NB4 (cell line): Measurements from ENCODE around the gene SCARB1.

Experiments
- CTCF ChIP-seq: IDR thresholded peaks from one replicate; pipeline ENCODE4 v1.5.1; 2012; ENCODE audit warnings: low read depth, low read length
- MAX ChIP-seq: IDR thresholded peaks from 2 replicates; pipeline ENCODE4 v1.6.1; 2011; ENCODE audit warnings: low read depth, low read length
- MYC ChIP-seq: IDR thresholded peaks from 2 replicates; pipeline ENCODE4 v1.6.1; 2011; ENCODE audit warnings: low read depth, low read length
- POLR2A ChIP-seq: IDR thresholded peaks from 2 replicates; pipeline ENCODE4 v1.6.1; 2011; ENCODE audit warnings: mild to moderate bottlenecking; ENCODE audit not compliant: insufficient read length; ENCODE audit errors: extremely low read depth

GRCh38 chr12:124829708-124830304 is 33.9 kb downstream of the SCARB1 start:
- TF ChIP-seq CTCF, result no peak
- TF ChIP-seq POLR2A, result no peak
- TF ChIP-seq MYC, result no peak
- TF ChIP-seq MAX, result no peak
